ENCODE measurements around the gene TBC1D10B.
A peak's percentile ranks its signal among the peaks of the same experiment; 100 is the strongest.

The TBC1D10B gene

GRCh38 chr16:30372725-30373124 is 2.4 kb upstream of the TBC1D10B start:
- no peak for DNase-seq

DNA sequence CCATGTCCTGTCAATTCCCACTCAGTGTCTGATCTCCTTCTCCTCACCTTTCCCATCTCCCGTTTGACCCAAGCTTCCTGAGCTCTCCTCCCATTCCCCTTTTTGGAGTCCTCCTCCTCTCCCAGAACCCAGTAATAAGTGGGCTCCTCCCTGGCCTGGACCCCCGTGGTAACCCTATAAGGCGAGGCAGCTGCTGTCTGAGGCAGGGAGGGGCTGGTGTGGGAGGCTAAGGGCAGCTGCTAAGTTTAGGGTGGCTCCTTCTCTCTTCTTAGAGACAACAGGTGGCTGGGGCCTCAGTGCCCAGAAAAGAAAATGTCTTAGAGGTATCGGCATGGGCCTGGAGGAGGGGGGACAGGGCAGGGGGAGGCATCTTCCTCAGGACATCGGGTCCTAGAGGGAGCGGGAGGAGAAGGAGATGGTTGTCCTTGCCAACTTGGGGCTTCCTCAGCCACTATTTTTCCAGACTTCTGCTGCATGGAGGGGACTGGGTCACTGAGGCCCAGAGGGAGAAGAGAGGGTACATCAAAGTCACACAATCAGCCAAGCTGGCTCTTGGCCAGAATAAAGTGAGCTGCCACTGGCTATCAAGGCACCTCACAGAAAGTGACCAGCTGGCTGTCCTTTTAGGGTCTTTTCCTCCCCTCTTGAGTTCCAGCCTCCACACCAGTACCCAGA is 1.9 kb upstream of the TBC1D10B start:
- DNase-seq = no peak

DNA sequence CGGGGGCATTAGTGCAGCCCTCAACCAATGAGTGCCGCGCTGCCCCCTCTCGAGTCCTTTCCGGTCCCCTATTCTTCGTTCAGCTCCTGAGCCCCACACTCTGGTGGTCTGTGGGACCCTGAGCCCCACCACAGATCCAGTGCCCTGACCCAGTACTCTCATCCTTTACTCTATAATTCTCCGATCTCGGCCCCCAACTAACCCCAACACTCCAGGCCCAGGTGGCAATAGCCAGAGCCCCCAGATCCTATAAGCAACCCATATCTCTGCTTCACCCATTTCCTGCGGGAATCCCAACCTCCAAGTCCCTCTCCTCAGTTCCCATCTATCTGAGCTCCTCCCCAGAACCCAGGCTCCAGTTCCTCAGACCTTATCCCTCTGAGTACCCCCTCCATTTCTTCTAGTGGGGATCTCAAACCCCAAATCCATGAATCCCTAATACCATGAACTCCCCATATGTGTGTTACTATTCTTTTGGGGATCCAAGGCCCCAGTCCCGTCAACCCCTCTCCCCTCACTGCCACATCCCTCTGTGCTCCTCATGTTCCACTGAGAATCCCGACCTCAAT is 1.0 kb upstream of the TBC1D10B start:
- no peak for DNase-seq

GRCh38 chr16:30369938-30370455 is 297 bp downstream of the TBC1D10B start:
- no peak for DNase-seq

- no peak for DNase-seq
Measured at GRCh38 chr16:30369091-30369937, 980 bp downstream of the TBC1D10B start.

DNA sequence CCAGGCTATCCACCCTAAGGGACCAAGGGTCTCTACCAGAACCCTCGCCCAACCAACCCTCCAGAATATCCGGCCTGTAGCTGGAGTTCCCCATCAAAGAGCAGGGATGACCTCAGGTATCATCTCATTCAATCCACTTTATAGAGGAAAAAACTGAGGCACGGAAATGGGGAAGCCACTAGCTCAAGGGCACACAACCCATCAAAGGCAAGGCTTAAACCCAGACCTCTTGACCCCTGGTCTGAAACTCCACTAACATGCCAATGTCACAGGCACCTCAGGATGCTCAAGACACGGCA is 1.6 kb downstream of the TBC1D10B start:
- no peak for DNase-seq

DNA sequence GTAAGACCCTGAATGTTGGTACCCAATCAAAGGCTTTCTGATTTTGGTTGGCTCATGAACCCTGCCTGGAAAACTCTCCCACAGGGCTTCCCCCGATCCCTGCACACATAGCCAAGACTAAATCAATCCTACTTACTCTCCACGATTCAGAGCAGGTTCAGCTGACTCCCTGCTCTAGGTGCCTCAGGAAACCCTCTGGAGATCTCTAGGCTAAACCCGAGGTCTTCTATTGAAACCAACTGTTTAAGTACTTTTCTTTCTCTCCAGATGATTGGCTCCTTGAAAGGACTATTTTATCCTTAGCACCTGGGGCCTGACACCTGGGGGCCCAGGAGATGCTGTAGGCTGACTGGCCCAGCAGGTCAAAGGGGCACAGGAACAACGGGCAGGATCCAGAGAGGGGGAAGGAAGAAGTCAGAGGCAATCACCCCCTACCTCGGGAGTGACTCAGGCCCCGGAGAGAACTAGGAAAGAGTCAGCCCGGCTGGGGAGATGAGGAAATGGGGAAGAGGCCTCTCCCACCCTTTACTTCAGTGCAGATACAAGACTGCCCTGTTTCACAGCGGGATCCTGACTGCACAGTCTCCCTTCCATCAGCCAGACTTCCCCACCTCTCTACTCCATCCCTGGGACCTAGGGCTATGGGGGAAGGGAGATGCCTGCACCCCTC is 2.0 kb downstream of the TBC1D10B start:
- DNase-seq = no peak

DNA sequence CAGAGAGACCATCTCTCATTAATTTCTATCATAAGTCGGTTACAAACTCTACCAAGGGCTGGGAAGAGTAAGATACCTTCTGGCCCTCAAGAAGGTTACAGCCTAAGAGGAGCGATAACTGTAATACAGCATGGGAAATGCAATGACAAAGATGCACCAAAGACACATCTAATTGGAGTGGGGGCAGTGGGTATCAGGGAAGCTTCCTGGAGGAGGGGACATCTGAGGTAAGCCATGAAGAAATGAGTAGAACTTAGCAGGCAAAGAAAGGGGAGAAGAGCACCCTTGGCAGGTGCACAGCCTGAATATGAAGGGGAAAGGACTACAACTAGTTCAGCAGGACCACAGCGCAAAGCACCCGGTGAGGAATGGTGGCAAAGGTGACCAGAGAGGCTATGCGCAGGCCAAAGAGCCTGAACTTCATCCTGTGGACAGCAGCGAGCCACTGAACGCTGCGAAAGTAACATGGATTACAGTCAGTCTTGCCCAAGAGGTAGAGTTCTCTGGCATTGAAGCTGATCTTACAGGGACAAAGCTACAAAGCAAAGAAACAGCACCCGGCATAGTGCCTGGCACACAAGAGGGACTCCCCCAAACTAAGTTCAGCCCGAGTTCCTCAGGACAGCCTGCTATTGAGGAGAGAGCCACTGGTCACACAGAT is 2.8 kb downstream of the TBC1D10B start:
- DNase-seq = no peak

DNA sequence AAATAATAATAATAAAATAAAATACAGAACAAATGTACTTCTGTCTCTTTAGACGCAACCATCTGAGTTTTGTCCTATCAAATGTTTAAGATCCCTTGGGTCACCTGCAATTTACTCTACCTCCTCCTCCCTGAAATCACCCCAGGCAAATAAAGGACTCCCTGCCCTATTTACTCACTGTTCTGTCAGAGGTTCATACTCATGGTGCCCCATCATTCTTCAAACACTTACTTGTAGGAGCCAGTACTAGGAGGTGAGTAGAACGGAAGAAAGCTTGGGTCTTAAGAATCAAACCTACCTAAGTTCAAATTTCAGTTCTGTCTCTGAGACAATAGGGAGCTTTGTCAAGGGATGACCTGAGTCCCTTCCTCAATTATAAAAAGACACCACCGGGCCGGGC is 3.8 kb downstream of the TBC1D10B start:
- no peak for DNase-seq

DNA sequence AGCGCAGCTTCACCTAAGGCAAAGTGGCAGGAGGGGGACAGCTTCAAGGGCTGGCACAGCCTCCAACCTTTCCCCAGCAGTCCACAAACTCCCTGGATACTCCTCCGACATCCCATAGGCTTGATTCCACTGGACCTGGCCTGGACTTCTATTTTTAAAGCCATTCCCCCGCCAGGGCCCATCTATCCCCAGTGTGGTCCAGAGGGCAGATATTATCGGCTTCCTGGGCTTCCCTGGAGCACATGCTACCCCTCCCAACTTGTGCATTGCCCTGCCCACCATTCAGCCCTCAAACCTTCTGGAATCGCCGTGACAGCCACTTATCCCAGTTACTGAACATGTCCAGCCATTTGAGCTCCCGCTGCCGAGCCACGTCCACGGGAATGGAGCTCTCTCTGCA is 5.1 kb downstream of the TBC1D10B start:
- DNase-seq = no peak

- DNase-seq = no peak
Measured at GRCh38 chr16:30361180-30361579, 9.1 kb downstream of the TBC1D10B start.

DNA sequence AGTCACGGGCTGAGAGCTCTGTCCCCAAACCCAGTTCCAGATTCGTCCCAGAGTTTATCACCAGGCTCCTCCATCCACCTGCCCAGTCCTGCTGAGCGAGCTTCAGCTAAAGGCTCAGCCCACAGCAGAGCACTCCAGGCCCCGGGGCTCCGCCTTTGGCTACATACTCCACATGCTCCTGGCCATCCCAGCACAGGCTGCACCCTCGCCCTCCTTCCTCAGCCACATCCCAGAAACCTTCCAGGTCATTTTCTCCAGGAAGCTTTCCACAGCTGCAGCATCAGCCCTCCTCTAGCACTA is 10.5 kb downstream of the TBC1D10B start:
- DNase-seq = no peak

DNA sequence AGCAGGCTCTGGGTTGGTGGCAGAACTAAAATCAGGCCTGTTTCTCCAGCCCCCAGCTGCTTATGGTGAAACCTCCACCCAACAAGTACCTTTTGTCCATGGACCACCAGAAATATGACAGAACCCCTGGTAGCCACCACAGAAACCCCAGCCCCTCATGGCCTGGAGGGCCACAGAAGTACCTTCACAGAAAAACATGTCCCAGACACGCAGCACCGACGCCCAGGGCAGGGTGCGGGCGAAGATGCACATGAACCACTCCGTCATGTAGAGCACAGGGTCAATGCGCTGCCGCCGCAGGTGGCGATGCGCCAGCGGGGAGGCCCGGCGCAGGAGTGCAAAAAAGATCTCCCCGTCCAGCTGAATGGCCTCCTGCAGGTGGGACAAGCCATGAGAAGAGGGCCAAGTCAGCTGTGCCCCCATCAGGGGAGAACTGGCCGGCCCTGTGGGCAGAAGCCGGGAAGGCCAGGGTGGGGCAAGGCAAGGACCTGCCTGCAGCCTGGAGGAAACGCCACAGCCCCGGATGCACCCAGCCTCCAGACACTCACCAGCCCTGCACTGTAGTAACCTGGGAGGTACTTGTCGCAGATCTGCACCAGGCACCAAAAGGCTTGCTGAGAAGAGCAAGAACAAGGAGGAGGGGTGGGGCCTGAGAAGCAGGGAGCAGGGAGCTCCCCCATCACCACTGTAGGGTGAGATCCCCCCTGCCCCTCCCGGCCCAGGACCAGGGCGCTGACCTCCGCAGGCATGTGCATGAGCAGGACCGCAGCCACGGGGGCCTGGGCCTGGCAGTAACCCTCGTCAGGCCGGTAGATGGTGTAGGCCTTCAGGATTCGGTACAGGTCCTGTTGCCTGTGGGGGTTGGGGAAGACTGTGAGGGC is 11.1 kb downstream of the TBC1D10B start:
- DNase-seq = no peak

DNA sequence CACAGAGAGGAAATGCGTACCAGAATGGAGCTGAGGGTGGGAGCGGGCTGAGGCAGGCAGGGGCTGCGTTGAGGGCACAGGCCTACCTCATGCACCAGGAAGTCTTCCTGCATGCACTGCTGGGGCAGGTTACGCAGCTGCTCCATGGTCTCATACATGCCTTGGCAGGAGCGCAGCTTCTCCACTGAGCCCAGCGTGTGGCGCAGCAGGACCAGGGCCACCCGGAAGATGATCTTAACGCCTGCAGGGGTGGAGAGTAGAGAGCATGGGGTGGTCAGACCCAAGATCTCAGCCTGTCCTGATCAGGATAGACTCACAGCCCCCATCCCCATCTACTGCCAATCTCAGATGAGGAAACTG is 11.7 kb downstream of the TBC1D10B start:
- no peak for DNase-seq

DNA sequence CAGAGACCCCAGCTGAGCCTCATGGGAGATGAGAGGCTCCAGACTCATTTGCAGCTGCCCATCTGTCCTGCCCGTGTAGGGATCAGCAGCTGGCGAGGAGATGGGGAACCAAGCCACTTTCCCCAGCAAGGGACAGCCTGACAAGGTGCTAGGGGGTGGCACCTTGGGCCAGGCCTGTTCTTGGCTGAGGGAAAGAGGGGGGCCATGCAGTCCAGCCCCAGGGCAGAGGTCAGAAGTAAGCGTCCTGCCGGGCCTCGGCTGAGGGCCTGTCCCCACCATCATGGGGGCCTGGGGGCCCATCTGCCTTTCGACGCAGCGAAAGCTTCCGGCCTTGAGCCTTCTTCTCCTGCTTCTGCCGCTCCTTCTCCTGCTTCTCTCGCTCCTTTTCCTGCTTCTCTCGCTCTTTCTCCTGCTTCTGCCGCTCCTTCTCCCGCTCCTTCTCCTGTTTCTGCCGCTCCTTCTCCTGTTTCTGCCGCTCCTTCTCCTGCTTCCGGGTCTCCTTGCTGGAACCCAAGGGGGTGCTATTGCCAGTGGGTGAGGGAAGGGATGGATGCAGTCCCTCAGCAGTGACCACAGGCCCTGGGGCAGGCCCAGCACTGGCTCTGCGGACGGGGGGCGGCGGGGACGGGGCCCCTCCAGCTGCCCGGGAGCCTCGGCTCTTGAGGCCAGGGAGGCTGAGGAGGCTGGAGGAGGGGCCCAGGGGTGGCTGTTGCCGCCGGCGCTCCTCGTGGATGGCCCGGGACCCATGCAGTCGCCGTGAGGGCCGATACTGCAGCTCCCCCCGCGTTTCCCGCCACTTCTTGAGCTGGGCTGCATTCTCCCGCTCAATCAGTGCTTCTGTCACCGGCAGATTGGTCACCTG is 12.3 kb downstream of the TBC1D10B start:
- no peak for DNase-seq

DNA sequence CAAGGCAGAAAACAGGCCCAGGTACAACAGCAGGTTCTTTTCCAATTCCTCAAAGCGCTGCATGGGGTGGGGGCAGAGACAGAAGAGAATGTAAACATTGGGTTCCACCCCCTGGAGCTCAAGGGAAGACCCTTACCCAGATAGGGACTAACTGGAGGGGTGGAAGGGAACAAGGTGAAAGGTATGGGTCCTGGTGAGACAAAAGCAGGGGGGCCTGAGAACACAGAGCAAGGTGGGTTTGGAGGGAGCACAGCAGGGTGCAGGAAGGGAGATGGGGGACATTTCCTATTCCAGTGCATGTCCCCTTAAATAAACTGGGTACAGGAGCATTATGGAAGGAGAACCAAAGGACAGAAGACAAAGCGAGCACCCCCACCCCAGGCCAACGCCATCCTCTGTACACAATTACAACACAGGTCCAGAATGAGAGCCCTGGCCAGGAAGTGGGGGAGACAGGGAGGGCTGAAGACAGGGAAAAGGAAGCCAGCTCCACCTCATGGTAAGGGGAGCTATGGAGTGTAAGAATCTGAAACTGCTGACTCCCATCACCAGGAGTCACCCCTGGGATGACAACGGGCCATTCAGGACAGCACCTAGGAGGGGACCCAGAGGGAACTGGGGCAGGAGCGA is 13.1 kb downstream of the TBC1D10B start:
- DNase-seq = no peak

- DNase-seq = no peak
Measured at GRCh38 chr16:30356401-30357084, 13.8 kb downstream of the TBC1D10B start.

DNA sequence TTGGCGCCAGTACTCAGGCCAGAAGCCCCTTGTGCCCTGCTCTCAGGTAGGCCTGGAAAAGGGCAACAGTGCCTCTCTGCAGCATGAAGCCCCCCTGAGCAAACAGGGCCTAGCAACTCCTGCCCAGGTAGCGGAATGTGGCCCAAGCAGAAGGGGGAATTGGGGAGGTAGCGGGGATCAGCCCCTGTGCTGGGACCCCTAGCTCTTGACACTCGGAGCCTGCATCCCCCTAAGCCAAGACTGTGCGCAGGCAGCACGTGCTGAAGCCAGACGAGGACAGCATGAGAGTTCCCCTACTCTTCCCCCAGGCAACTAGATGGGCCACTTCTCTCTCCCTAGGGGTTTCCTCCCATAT is 14.4 kb downstream of the TBC1D10B start:
- no peak for DNase-seq

- peak; percentile 86 for DNase-seq
Measured at GRCh38 chr16:30355144-30355953, 14.9 kb downstream of the TBC1D10B start, which contains the start of gene CD2BP2. Gene CD2BP2 (minus strand): TSS chr16:30355308. CDS start chr16:30354681, 627 bp downstream.

Data from stimulated activated CD4-positive, alpha-beta T cell treated with anti-CD3 and anti-CD28 coated beads, Interleukin-4, amount 100 ng/mL, for 1 hour (primary cell).